Raji (cell line): ENCODE data around the gene RDX.

Experiments used
- POLR2A ChIP-seq: IDR thresholded peaks from 2 replicates; pipeline ENCODE4 v1.6.1; 2011; ENCODE audit warnings: low read depth, low read length, control low read depth; ENCODE audit not compliant: insufficient read depth

The RDX gene

DNA sequence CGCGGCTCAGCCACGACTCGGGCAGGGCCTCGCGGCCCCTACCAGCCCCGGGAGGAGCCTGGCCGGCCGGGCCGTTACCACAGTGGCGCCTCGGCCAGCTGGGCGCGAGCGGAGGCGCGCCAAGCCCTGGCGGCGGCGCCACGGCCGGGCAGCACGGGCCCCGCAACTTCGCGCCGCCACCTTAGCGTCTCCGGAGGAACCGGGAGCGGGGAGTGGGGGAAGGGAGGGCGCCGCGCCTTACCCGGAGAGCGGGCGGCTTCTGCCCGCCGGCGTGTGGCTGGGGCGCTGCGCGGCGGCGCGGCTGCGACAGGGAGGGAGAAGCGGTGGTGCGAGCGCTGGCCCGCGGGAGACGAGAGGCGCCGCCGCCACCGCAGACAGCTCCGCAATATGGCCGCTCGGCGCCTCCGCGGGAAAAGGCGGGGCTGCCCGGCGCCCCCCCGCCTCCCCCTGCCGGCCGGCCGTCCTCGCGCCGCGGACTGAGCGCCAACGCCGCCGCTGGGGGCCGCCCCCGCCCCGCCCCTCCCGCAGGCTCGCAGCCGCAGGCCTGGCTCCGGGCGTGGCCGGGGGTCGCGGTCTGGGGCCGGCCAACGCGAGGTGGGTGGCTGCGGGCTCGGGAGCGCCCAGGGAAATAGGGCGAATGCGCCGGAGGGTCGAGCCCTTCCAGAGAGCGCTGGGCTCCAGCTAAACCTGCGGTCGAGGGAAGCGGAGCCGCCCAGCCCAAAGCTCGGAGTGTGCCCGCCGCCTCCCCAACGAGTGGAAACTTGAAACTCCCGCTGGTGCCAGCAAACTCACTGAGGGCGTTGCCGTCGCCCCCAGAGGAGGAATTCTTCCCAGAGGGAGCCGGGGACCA lies at the start of gene RDX:
Gene RDX (minus strand): TSS at position 389 of the 850 bp plus-strand sequence. CDS start 16,922 bp downstream, outside the sequence.
- no peak for TF ChIP-seq POLR2A

DNA sequence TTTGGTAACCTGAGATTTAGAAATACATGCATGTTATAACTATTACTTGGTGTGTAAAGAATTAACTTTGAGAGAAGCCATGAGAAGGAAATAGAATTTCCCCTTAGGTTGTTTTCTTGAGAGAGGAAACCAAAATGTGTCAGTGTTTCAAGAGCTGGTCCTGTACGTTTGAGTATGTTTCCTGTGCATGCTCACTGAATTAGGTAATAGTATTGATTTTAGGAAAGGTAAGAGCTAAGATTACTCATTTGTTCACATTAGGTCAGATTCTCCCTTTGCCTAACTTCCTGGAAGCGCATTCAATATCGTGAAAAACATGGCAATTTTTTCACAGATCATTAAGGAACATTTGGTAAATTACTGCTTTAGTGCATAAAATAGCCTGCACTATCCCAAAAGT lies 49.3 kb upstream of the RDX start:
- TF ChIP-seq POLR2A: no peak

DNA sequence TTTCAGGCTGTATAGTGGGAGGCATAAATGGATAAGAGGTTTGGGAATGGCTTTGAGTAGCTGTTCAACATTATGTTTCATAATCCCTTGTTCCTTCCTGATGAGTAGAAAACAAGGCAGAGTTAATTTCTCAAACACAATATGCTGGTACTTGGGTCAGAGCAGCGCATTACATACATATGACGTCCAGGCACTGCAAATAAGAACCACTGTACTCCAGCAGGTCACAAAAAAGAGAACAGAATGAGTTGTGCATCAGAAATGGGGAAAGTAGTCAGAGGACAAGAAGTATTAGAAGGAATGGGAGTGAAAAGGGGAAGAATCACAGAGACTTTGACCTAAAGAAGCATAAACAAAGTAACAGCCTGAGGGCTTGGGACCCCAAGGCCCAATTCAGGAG lies 44.0 kb upstream of the RDX start:
- TF ChIP-seq POLR2A: no peak

DNA sequence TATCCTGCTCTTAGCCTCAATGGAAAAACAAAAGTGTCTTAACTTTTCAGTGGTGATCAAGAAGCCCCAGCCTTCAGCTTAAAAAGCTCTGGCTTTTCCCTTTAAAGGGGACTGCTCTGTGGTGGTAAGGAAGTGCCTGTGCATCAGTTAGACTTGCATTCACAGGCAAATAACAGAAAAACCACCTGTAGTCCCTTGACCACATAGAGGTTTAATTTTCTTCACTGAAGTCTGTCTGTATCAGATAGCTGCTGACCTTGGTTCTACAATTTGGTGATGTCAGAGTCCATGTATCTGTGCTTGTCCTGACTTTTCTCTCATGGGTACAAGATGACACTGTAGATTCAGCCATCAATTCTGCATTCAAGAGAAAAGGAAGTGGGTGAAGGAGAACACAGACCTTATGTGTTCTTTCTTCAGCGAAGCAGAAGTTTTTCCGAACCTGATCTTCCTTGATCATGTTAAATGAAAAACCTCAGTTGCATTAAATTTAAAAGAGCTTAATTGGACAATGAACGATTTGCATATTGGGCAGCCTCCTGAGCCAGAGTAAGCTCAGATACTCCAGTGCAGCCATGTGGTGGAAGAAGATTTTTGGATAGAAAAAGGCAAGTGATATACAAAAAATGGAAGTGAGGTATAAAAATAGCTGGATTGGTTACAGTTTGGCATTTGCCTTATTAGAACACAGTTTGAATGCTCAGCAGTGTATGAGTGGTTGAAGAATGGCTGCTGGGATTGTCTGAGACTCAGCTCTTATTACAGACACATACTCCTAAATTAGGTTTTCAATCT lies 43.2 kb upstream of the RDX start:
- TF ChIP-seq POLR2A: no peak

DNA sequence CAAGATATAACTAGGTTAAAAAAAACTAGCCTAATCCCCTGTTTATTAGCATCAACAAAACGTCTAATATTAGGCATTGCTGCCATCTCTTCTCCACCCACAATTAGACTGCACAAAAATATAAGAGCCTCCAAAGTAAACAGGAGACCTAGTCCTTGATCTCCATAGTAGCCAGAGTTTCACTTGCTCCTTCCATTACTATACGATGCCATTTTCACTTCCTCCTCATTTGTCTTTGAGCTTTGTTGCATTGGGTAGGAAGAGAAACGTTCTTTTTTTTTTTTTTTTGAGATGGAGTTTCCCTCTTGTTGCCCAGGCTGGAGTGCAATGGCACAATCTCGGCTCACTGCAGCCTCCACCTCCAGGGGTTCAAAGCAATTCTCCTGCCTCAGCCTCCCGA lies 42.3 kb upstream of the RDX start:
- TF ChIP-seq POLR2A: no peak

DNA sequence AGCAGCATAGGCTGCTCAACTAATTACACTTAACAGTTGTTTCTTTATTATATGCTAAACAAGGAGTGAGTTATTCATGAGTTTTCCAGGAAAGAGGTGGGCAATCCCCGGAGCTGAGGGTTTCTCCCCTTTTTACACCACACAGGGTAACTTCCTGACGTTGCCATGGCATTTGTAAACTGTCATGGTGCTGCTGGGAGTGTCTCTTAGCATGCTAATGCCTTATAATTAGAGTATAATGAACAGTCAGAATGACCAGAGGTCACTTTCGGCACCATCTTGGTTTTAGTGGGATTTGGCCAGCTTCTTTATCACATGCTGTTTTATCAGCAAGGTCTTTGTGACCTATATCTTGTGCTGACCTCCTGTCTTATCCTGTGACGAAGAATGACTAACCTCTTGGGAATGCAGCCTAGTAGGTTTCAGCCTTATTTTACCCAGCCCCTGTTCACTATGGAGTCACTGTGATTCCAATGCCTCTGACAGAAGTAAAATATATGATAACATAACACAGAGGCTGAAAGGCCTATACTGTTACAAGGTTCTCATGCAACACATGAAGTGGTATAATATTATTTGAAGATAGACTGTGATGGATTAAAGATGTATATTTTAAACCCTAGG lies 41.3 kb upstream of the RDX start:
- no peak for TF ChIP-seq POLR2A

DNA sequence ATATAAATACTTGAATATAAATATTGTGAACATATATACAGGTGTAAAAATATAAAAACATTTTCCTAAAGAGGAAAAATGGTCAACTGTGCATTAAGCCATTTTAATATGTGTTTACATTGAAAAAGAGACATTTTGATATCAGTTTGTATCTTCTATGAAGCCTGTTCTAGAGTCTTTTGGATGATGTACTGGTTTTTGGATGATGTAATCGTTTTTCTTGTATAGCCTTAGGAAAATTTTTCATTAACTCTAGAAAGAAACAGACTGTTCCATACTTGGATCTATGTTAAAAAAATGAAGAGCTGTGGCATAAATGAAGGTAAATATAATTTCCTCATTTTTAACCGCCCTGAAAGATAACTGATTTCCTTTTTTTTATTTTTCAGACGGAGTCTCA lies 39.6 kb upstream of the RDX start:
- no peak for TF ChIP-seq POLR2A

DNA sequence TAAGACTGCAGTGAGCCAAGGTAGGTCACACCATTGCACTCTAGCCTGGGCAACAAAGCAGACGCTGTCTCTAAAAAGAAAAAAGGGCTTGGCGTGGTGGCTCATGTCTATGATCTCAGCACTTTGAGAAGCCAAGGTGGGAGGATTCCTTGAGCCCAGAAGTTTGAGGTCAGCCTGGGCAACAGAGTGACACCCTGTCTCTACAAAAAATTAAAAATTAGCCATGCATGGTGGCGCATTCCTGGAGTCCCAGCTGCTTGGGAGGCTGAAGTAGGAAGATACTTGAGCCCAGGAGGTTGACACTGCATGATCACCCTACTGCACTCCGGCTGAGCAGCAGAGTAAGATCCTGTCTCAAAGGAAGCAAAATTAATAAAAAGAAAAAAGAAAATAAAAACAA lies 38.9 kb upstream of the RDX start:
- no peak for TF ChIP-seq POLR2A

DNA sequence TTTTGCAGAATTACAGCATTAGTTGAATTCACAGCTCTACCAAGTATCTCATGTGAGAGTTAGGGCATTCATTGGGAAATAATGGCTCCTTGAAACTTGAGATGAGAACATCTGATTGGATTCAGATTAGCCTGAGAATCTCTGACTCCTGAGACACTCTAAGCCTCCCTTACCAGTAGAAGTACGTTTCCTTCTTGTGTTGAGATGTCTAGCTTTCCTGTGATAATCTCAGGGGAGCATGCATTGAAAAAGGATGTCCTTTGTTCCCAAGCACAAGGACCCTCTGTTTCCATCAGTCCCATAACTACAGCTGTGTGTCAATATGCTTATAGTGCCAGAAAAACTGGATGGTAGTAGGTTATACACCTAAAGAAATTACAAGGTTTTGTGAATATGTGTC lies 35.2 kb upstream of the RDX start:
- TF ChIP-seq POLR2A: no peak

DNA sequence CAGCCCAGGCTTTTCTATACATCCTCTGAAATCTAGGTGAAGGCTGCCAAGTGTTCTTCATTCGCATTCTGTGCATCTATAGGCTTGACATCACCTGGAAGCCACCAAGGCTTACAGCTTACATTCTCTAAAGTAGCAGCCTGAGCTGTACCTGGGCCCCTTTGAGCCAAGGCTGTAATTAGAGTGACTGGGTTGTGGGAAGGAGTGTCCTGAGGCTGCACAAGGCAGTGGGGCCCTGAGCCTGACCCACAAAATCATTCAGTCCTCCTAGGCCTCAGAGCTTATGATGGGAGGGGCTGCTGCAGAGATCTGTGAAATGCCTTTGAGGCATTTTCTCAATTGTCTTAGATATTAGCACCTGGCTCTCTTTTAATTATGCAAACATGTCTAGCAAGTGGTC lies 33.0 kb upstream of the RDX start:
- no peak for TF ChIP-seq POLR2A

DNA sequence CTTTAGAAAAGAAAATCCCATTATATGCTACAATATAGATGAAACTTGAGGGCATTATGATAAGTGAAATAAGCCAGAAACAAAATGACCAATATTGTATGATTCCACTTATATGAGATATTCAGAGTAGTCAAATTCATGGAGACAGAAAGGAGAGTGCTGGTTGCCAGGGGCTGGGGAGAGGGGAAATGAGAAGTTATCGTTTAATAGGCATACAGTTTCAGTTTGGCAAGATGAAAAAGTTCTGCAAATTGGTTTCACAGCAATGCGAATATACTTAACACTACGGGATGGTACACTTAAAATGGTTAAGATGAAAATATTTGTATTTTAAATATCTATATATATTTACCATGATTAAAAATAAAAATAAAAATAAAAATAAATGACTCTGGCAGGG lies 31.1 kb upstream of the RDX start:
- no peak for TF ChIP-seq POLR2A

DNA sequence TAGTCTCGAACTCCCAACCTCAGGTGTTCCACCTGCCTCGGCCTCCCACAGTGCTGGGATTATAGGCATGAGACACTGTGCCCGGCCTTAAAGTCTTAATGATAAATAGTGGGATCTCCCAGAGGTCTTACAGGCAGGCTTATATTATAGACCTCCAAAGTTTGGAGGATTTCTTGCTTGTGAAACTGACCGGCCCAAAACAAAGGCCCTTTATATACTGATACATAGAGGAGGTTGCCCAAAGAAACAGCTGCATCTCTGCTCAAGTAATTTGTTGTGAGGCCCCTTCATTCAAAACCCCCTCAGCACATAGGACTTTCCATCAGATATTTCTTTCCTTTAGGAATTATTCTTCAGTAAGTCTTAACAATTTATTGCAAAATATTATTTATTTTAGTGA lies 27.4 kb upstream of the RDX start:
- no peak for TF ChIP-seq POLR2A

DNA sequence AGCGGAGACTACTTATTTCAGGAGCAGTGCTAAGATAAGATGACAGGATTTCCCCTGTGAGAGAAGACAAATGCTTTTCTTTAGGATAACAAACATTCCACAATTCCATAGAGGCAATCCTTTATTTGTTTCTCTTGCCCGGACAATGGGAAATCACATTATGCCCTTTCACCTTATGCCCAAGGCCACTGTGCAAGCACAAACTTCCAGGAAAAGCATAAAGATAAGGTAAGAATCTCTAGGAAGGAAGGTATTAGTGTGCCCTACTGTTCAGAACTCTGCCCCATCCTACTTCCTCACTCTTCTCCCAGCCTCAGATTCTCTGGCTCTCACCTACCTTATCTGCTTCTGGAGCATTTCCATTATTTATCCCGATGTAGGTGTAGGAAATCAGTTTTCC lies 23.1 kb upstream of the RDX start:
- TF ChIP-seq POLR2A: no peak

DNA sequence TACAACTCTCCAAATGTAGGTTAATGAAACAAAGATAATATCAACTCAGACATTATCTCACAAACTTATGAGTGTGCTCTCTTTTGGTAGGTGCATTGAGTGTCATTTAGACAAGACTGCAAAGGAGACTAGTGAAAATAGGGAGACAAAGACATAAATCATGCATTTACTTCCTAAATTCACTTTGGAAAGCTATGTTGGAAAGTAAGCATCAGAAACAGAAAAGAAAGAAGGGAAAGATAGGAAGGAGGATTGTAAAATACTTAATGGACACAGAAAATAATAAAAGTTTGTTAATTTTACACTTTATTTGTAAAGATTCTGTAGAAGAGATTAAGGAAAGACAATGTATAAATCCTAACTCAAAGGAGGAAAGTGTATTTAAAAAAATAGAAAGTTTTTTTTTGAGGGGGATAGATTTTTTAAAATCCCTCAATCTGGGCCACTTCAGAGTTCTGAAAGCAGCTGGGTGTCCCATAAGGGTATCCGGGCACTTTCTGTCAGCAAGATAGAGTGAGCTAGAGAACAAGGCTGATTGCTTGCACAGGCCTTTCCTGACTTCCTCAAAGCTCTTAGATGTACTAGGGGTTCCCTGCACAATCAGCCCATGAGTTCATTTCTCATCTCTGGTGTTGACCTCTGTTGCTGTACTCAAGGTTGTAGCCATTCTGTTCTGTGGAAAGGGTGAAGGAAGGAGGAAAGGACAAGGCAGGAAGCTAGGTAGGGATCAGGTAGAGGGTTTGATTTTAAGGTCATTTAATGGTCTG lies 22.4 kb upstream of the RDX start:
- no peak for TF ChIP-seq POLR2A

DNA sequence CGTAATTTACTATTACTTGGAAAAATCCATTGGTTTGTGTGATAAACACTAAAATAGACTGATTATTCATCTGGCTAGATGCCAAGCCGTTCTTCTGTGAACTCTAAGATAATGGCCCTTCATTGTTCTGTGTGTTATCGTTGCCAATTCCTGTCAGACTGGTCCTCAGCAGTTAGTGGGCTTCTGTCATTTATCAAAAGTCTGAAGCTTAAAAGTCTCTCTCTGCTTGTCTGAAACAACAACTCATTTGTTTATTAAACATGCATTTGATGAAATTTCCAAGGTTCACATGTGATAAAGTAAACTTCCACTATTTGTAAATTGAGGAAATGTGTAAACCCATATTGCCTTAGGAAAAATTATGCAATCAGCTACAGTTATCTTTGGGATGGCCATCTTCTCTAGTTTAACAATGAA lies 21.1 kb upstream of the RDX start:
- TF ChIP-seq POLR2A: no peak
